ENCODE measurements around the gene BRIP1.

The BRIP1 gene

DNA sequence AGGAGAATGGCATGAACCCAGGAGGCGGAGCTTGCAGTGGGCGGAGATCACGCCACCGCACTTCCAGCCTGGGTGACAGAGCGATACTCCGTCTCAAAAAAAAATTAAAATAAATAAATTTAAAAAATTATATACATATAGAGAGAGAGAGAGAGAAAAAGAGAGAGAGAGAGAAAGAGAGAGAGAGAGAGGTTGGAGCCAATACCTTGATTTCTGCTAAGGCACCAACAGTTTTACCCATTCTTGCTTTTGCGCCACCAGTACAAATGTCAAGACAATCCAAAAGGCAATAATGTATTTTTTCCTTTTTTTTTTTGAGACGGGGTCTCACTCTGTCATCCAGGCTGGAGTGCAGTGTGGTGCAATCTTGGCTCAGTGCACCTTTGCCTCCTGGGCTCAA, 17.2 kb downstream of the BRIP1 start:
- Histone ChIP-seq H3K9me3 (no peaks in the 10 kb centered on the region), H4K20me1 (no peaks in the 10 kb centered on the region), H3K4me2 (no peak overlapping the region), H3K4me3 (no peak overlapping the region), H3K36me3 (peaks cover 71% of the 10 kb centered on the region), H3K27me3 (no peaks in the 10 kb centered on the region), H3K27ac (no peak overlapping the region), H3K9ac (no peak overlapping the region), H3K4me1 (no peaks in the 10 kb centered on the region)
- no peak for TF ChIP-seq Cebpa-rat (IDR thresholded peaks at IDR 0.05)

DNA sequence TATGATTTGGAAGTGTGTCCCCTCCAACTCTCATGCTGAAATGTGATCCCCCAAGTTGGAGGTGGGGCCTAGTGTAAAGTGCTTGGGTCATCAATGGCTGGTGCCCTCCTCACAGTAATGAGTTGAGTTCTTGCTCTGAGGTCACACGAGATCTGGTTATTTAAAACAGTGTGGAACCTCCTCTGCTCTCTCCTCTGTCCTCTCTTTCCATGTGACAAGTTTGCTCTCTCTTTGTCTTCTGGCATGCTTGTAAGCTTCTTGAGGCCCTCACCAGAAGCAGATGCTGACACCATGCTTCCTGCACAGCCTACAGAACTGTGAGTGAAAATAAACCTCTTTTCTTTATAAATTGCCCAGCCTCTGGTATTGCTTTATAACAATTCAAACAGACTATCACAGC, 19.9 kb downstream of the BRIP1 start:
- Histone ChIP-seq H3K4me2 (no peak overlapping the region), H3K4me1 (no peaks in the 10 kb centered on the region), H4K20me1 (no peaks in the 10 kb centered on the region), H3K9ac (no peak overlapping the region), H3K36me3 (peaks cover 66% of the 10 kb centered on the region), H3K4me3 (no peak overlapping the region), H3K27ac (no peak overlapping the region), H3K27me3 (no peaks in the 10 kb centered on the region), H3K9me3 (no peaks in the 10 kb centered on the region)
- no peak for TF ChIP-seq Cebpa-rat (IDR thresholded peaks at IDR 0.05)

GRCh38 chr17:61842899-61843298, 20.4 kb downstream of the BRIP1 start:
- H4K20me1 ChIP-seq = no peaks in the 10 kb centered on the region
- no peaks in the 10 kb centered on the region for H3K9me3 ChIP-seq
- H3K9ac ChIP-seq = no peak overlapping the region
- H3K36me3 ChIP-seq = peaks cover 62% of the 10 kb centered on the region
- no peak overlapping the region for H3K4me2 ChIP-seq
- TF ChIP-seq Cebpa-rat (IDR thresholded peaks at IDR 0.05) = no peak
- no peaks in the 10 kb centered on the region for H3K4me1 ChIP-seq
- no peak overlapping the region for H3K4me3 ChIP-seq
- no peaks in the 10 kb centered on the region for H3K27me3 ChIP-seq
- no peak overlapping the region for H3K27ac ChIP-seq

DNA sequence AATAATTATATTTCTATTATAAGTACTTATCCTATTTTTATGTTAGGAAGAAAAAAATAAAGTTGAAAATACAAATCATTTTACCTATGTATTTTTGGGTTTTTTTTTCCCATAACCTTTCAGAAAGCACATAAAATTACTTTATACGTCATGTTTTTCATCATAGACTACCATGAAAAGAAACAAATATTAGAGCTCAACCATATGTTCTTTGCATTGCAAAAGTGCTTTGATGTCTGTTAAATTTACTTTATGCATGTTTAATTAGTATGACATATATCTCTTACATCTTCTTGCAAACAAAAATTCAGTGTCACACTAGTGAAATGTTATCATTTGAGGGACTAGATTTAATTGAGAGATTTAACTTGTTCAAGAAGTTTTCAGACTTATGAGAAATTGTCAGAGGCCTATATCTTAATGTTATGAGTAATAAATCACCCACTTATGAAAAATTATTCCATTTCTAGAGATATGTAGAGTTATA, 24.0 kb downstream of the BRIP1 start:
- no peaks in the 10 kb centered on the region for H4K20me1 ChIP-seq
- H3K36me3 ChIP-seq = peaks cover 39% of the 10 kb centered on the region
- no peaks in the 10 kb centered on the region for H3K4me1 ChIP-seq
- H3K27ac ChIP-seq = no peak overlapping the region
- H3K4me3 ChIP-seq = no peak overlapping the region
- no peaks in the 10 kb centered on the region for H3K27me3 ChIP-seq
- H3K9ac ChIP-seq = no peak overlapping the region
- no peaks in the 10 kb centered on the region for H3K9me3 ChIP-seq
- TF ChIP-seq Cebpa-rat (IDR thresholded peaks at IDR 0.05) = no peak
- H3K4me2 ChIP-seq = no peak overlapping the region

DNA sequence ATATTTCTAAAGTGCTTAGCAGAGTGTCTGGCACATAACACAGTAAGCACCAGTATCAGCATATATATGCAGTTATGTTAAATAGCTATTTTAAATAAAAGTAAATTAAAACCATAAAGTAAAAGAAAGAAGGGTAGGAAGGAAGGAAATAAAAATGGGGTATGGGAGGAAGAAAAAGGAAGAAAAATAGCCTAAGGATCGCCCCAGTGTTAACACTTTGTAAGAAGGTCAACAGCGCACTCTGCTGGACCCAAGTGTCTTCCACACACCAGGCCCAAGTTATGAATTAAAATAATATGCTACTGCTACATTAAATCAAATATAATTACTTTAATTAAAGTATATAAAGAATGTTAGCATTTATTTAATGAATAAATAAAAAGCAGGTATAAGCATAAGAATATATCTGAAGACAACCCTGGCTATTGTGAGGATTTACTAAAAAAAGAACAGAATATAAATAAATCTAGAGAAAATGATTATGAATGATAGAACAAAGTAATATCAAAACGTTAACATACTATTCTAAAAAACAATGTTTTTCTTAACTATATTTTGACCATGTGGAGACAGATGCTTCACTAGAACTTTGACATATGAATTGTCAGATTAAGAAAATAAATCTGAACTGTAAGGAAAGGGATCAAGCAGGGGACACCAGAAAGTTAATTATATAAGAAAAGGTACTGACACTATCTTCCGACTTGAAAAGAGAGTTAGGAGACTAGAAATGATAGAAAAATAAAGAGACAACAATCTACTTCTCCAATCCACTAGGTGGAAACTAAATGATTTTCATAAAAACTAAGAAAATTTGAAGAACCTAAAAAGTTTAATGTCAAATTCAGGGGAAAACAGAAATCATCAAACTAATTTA, 25.9 kb downstream of the BRIP1 start:
- TF ChIP-seq Cebpa-rat (IDR thresholded peaks at IDR 0.05) = no peak
- H4K20me1 ChIP-seq = no peaks in the 10 kb centered on the region

GRCh38 chr17:61836266-61837174, 26.8 kb downstream of the BRIP1 start:
- H3K27me3 ChIP-seq = no peaks in the 10 kb centered on the region
- no peak overlapping the region for H3K9ac ChIP-seq
- H4K20me1 ChIP-seq = no peaks in the 10 kb centered on the region
- H3K36me3 ChIP-seq = peaks cover 18% of the 10 kb centered on the region
- no peak for TF ChIP-seq Cebpa-rat (IDR thresholded peaks at IDR 0.05)
- H3K9me3 ChIP-seq = no peaks in the 10 kb centered on the region
- H3K27ac ChIP-seq = no peak overlapping the region
- no peak overlapping the region for H3K4me3 ChIP-seq
- H3K4me1 ChIP-seq = no peaks in the 10 kb centered on the region
- no peak overlapping the region for H3K4me2 ChIP-seq

More for the DNA sequence above, 25.9 kb downstream of the BRIP1 start:
- no peak overlapping the region for H3K4me3 ChIP-seq
- no peaks in the 10 kb centered on the region for H3K27me3 ChIP-seq
- H3K36me3 ChIP-seq = peaks cover 24% of the 10 kb centered on the region
- H3K4me2 ChIP-seq = no peak overlapping the region
- no peak overlapping the region for H3K27ac ChIP-seq
- no peaks in the 10 kb centered on the region for H3K4me1 ChIP-seq
- no peaks in the 10 kb centered on the region for H3K9me3 ChIP-seq
- no peak overlapping the region for H3K9ac ChIP-seq

GRCh38 chr17:61835606-61836005, 27.7 kb downstream of the BRIP1 start:
- peaks cover 14% of the 10 kb centered on the region for H3K36me3 ChIP-seq
- TF ChIP-seq Cebpa-rat (IDR thresholded peaks at IDR 0.05) = no peak

GRCh38 chr17:61834610-61835009, 28.7 kb downstream of the BRIP1 start:
- H3K4me3 ChIP-seq = no peak overlapping the region
- H3K27me3 ChIP-seq = no peaks in the 10 kb centered on the region
- H3K4me1 ChIP-seq = no peaks in the 10 kb centered on the region
- H3K27ac ChIP-seq = no peak overlapping the region
- no peaks in the 10 kb centered on the region for H3K9me3 ChIP-seq
- no peaks in the 10 kb centered on the region for H4K20me1 ChIP-seq
- no peak overlapping the region for H3K9ac ChIP-seq
- peaks cover 7% of the 10 kb centered on the region for H3K36me3 ChIP-seq
- H3K4me2 ChIP-seq = no peak overlapping the region
- TF ChIP-seq Cebpa-rat (IDR thresholded peaks at IDR 0.05) = no peak

More at GRCh38 chr17:61835606-61836005, 27.7 kb downstream of the BRIP1 start:
- Histone ChIP-seq H3K27me3 (no peaks in the 10 kb centered on the region), H3K9me3 (no peaks in the 10 kb centered on the region), H3K4me3 (no peak overlapping the region), H3K4me1 (no peaks in the 10 kb centered on the region), H3K4me2 (no peak overlapping the region), H4K20me1 (no peaks in the 10 kb centered on the region), H3K27ac (no peak overlapping the region), H3K9ac (no peak overlapping the region)

- no peak for TF ChIP-seq Cebpa-rat (IDR thresholded peaks at IDR 0.05)
- no peaks in the 10 kb centered on the region for H3K4me1 ChIP-seq
- no peaks in the 10 kb centered on the region for H4K20me1 ChIP-seq
- H3K9ac ChIP-seq = no peak overlapping the region
- no peak overlapping the region for H3K27ac ChIP-seq
- H3K9me3 ChIP-seq = no peaks in the 10 kb centered on the region; the same call in 1 of the 2 replicates
- H3K27me3 ChIP-seq = no peaks in the 10 kb centered on the region
- H3K4me2 ChIP-seq = no peak overlapping the region
- peaks cover 7% of the 10 kb centered on the region for H3K36me3 ChIP-seq
- H3K4me3 ChIP-seq = no peak overlapping the region
Observed at GRCh38 chr17:61833536-61834193, 29.7 kb downstream of the BRIP1 start.

Measured in BLaER1 (cell line).